ENCODE results near the gene ITGB3. TPM values are rescaled to one million over a fixed set of nuclear protein-coding genes. Genes with fewer than 3 reads are reported as not detected.

ITGB3 gene
- total RNA-seq, 4 donors from 2014 or later: 22.1 to 58.7 (median 53.8) TPM

DNA sequence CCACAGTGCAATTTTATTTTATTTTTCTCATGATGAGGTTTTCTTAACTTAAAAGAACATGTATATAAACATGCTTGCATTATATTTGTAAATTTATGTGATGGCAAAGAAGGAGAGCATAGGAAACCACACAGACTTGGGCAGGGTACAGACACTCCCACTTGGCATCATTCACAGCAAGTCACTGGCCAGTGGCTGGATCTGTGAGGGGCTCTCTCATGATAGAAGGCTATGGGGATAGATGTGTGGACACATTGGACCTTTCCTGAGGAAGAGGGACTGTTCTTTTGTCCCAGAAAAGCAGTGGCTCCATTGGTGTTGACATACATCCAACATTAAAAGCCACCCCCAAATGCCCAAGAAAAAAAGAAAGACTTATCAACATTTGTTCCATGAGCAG, 57.8 kb downstream of the ITGB3 start:
- TF ChIP-seq CTCF (IDR thresholded peaks at IDR 0.05) (no peak), POLR2AphosphoS5 (IDR thresholded peaks at IDR 0.05) (no peak), EP300 (IDR thresholded peaks at IDR 0.05) (no peak), POLR2A (IDR thresholded peaks at IDR 0.05) (no peak)
- Histone ChIP-seq H3K27ac (peak overlapping the region in 1 of 4 donors; percentile 51), H3K36me3 (peaks cover 0 to 41% of the 10 kb centered on the region in 2 donors), H3K4me3 (no peak overlapping the region), H3K27me3 (no peaks in the 10 kb centered on the region), H3K9me3 (no peaks in the 10 kb centered on the region), H3K4me1 (peaks cover 13 to 20% (median 15%) of the 10 kb centered on the region in 3 donors)
- ATAC-seq: no peak

DNA sequence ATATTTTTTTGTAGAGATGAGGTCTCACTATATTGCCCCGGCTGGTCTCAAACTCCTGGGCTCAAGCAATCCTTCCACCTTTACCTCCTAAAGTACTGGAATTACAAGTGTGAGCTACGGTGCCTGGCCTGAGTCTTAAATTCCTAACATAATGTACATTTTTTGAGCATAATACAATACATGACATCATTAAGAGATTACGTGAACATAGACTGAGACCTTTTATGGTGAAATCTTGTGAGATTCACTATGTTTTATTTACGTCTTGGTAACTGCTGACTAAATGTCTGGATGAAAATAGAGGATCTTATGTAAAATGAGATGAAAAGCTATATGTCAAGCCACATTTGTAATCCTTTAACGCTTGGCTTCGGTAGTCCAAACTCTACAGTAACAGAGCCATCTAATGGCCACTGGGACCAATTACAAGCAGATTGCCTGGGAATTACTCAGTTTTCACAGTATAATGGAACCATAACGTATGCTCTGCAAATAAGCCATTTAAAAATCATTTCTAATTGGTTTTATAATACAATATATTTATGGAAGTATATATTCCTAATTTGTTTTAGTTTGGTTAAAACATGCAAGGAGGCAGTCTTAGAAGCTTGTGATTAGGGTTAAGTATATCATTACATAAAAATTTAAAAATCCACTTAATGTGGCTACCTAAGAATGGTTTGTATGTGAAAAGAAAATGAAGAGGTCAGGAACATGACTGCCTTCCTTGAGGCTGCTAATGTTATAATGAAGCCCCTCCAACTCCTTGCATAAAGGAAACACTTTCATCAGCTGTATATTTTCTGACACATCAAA, 62.0 kb downstream of the ITGB3 start:
- H3K36me3 ChIP-seq: peaks cover 0 to 9% of the 10 kb centered on the region in 2 donors
- ATAC-seq: peak; percentile 65
- TF ChIP-seq POLR2A (IDR thresholded peaks at IDR 0.05) (no peak), POLR2AphosphoS5 (IDR thresholded peaks at IDR 0.05) (peak; percentile 31), EP300 (IDR thresholded peaks at IDR 0.05) (no peak), CTCF (IDR thresholded peaks at IDR 0.05) (peak; percentile 78 to 95 (median 88))
- WGBS, 2 donors (ENCODE audit: low coverage in 1 of 2): 11 to 19% methylated on average over 7 of the region's 7 CpGs
- H3K9me3 ChIP-seq: no peaks in the 10 kb centered on the region
- no peak overlapping the region for H3K4me3 ChIP-seq
- peaks cover 13 to 29% (median 20%) of the 10 kb centered on the region in 3 donors for H3K4me1 ChIP-seq
- H3K27me3 ChIP-seq: no peaks in the 10 kb centered on the region
- peak overlapping the region; percentile 73 to 81 (median 78) for H3K27ac ChIP-seq

GRCh38 chr17:47316311-47316710, 62.7 kb downstream of the ITGB3 start:
- 13 to 21% methylated on average over 3 of the region's 3 CpGs for WGBS, 2 donors (ENCODE audit: low coverage in 1 of 2)
- H3K27ac ChIP-seq: peak overlapping the region; percentile 73 to 81 (median 78)

GRCh38 chr17:47317119-47317518, 63.5 kb downstream of the ITGB3 start:
- peak; percentile 58 for ATAC-seq
- Histone ChIP-seq H3K4me1 (peaks cover 13 to 29% (median 20%) of the 10 kb centered on the region in 3 donors), H3K27ac (peak overlapping the region in 3 of 4 donors; percentile 73 to 81 (median 78)), H3K4me3 (no peak overlapping the region), H3K36me3 (no peaks in the 10 kb centered on the region), H3K9me3 (no peaks in the 10 kb centered on the region), H3K27me3 (no peaks in the 10 kb centered on the region)
- WGBS, 2 donors (ENCODE audit: low coverage in 1 of 2): 38 to 75% methylated on average over 2 of the region's 2 CpGs
- TF ChIP-seq EP300 (IDR thresholded peaks at IDR 0.05): no peak
- no peak for TF ChIP-seq CTCF (IDR thresholded peaks at IDR 0.05)
- TF ChIP-seq POLR2AphosphoS5 (IDR thresholded peaks at IDR 0.05): no peak
- TF ChIP-seq POLR2A (IDR thresholded peaks at IDR 0.05): no peak

More at GRCh38 chr17:47316311-47316710, 62.7 kb downstream of the ITGB3 start:
- H3K36me3 ChIP-seq: peaks cover 0 to 3% of the 10 kb centered on the region in 2 donors
- H3K9me3 ChIP-seq: no peaks in the 10 kb centered on the region
- H3K27me3 ChIP-seq: no peaks in the 10 kb centered on the region
- H3K4me3 ChIP-seq: no peak overlapping the region
- H3K4me1 ChIP-seq: peaks cover 13 to 29% (median 20%) of the 10 kb centered on the region in 3 donors
- no peak for TF ChIP-seq POLR2A (IDR thresholded peaks at IDR 0.05)
- TF ChIP-seq POLR2AphosphoS5 (IDR thresholded peaks at IDR 0.05): peak; percentile 50
- peak; percentile 75 for ATAC-seq

GRCh38 chr17:47318197-47318918, 64.7 kb downstream of the ITGB3 start:
- Histone ChIP-seq H3K4me3 (no peak overlapping the region), H3K27ac (no peak overlapping the region), H3K27me3 (no peaks in the 10 kb centered on the region), H3K4me1 (peaks cover 13 to 38% (median 20%) of the 10 kb centered on the region in 3 donors), H3K9me3 (no peaks in the 10 kb centered on the region), H3K36me3 (no peaks in the 10 kb centered on the region)
- WGBS, 2 donors (ENCODE audit: low coverage in 1 of 2): 80 to 84% methylated on average over 3 of the region's 3 CpGs
- no peak for TF ChIP-seq POLR2AphosphoS5 (IDR thresholded peaks at IDR 0.05)
- no peak for TF ChIP-seq POLR2A (IDR thresholded peaks at IDR 0.05)
- TF ChIP-seq EP300 (IDR thresholded peaks at IDR 0.05): no peak
- no peak for TF ChIP-seq CTCF (IDR thresholded peaks at IDR 0.05)
- no peak for ATAC-seq

All from gastroesophageal sphincter (tissue), 4 donors.